Tibial nerve (tissue), 4 donors: ENCODE measurements around the gene SLC52A3.
"Not testable (repeated sequence)": the region's sequence is repeated elsewhere in the genome, so short reads cannot be mapped to it uniquely, and the experiment has no call there.

Experiments used
- CTCF ChIP-seq, 5 experiments: fragments of 200-600 bp in 3 of 5; fragments of 450-650 bp in 2 of 5; sonication (generic) in 3 of 5; IDR thresholded peaks; one replicate each; pipeline ENCODE4 v1.5.1; 2016 to 2019; ENCODE audit warnings: antibody characterized with exemption in 5 of 5, mild to moderate bottlenecking in 3 of 5, moderate library complexity in 2 of 5
- EP300 ChIP-seq, 2 donors: sonication (generic); formaldehyde crosslinking; IDR thresholded peaks; one replicate each; pipeline ENCODE4 v1.6.1; 2017; ENCODE audit warnings: antibody characterized with exemption in 2 of 2, mild to moderate bottlenecking in 1 of 2
- POLR2A ChIP-seq, 2 donors: fragments of 450-650 bp; IDR thresholded peaks; one replicate each; pipeline ENCODE4 v1.6.1; 2017; ENCODE audit warnings: antibody characterized with exemption in 2 of 2, mild to moderate bottlenecking in 2 of 2, moderate library complexity in 2 of 2

DNA sequence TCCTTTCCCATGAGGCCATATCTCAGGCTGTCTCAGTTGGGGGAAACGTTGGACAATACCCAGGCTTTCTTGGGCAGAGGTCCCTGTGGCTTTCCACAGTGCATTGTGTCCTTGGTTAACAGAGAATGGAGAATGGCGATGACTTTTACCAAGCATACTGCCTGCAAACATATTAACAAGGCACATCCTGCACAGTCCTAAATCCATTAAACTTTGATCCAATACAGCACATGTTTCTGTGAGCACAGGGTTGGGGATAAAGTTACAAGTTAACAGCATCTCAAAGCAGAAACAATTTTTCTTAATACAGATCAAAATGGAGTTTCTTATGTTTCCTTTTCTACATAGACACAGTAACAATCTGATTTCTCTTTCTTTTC lies 44.1 kb upstream of the SLC52A3 start:
- not testable (repeated sequence) for TF ChIP-seq POLR2A, CTCF, EP300 (IDR thresholded peaks at IDR 0.05)
